ENCODE measurements around the gene MAP6. TPM values are rescaled to one million over a fixed set of nuclear protein-coding genes. Genes with fewer than 3 reads are reported as not detected.

The MAP6 gene
- total and polyA plus RNA-seq, 8 donors: 0.88 to 17.4 (median 2.5) TPM

- FAIRE-seq: no peak
- Histone ChIP-seq H3K4me3 (peak overlapping the region; percentile 55 to 94 (median 90)), H3K4me1 (peaks cover 5 to 9% (median 6%) of the 10 kb centered on the region in 3 donors), H3K36me3 (peaks cover 0 to 19% (median 7%) of the 10 kb centered on the region in 3 donors), H3K9me3 (no peaks in the 10 kb centered on the region), H3K27ac (peak overlapping the region in 2 of 4 donors; percentile 96 to 98), H3K27me3 (no peaks in the 10 kb centered on the region)
- TF ChIP-seq CTCF (IDR thresholded peaks at IDR 0.05): no peak
- intact Hi-C loops (cut with DNase I): no loop called here
- ATAC-seq: no peak
- 36 to 53% methylated on average over 5 of the region's 5 CpGs for WGBS, 2 donors
- no peak for DNase-seq
Observed at GRCh38 chr11:75563501-75563977, 105.3 kb downstream of the MAP6 start.

DNA sequence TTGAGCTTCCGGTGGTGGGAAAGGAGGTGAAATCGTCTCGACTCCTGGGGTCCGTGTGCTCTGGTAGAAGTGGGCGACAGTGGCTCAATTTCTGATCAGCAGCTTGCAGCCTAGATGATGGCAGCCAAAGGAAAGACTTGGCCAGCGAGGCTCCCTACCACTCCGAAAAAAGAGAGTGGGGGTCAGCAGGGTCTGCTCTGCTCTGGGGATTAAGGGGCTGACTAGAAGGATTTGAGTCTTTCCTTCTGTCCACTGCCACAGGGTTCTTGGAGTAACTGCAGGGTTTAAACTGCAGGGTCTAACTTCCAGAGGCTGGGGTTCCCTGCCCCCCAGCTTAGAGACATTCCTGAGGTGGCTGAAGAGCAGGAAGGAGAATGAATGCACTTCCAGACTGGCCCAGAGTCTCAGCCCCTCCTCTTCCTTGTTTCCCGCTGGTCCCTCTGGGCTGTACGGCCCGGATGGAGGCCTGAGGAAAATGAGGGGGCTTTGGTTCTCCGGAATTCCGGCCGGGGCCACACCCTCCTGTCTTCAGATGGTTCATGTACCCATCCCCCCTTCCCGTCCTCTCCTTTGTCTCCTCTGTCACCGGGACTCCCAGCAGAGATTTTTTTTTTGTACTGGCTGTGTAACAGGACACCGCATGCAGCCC is 105.9 kb downstream of the MAP6 start:
- 4 to 6% methylated on average over 16 of the region's 16 CpGs for WGBS, 2 donors
- ATAC-seq (peak in 2 of 4 donors; percentile 3 to 4), DNase-seq (no peak), FAIRE-seq (no peak)
- H3K4me3 ChIP-seq: peak overlapping the region; percentile 55 to 94 (median 90)
- peak overlapping the region; percentile 95 to 98 (median 97) for H3K27ac ChIP-seq
- peaks cover 5 to 9% (median 6%) of the 10 kb centered on the region in 3 donors for H3K4me1 ChIP-seq
- TF ChIP-seq CTCF (IDR thresholded peaks at IDR 0.05): no peak
- H3K36me3 ChIP-seq: peaks cover 0 to 14% (median 2%) of the 10 kb centered on the region in 3 donors
- H3K9me3 ChIP-seq: no peaks in the 10 kb centered on the region
- H3K27me3 ChIP-seq: no peaks in the 10 kb centered on the region
- intact Hi-C loops (cut with DNase I): no loop called here

DNA sequence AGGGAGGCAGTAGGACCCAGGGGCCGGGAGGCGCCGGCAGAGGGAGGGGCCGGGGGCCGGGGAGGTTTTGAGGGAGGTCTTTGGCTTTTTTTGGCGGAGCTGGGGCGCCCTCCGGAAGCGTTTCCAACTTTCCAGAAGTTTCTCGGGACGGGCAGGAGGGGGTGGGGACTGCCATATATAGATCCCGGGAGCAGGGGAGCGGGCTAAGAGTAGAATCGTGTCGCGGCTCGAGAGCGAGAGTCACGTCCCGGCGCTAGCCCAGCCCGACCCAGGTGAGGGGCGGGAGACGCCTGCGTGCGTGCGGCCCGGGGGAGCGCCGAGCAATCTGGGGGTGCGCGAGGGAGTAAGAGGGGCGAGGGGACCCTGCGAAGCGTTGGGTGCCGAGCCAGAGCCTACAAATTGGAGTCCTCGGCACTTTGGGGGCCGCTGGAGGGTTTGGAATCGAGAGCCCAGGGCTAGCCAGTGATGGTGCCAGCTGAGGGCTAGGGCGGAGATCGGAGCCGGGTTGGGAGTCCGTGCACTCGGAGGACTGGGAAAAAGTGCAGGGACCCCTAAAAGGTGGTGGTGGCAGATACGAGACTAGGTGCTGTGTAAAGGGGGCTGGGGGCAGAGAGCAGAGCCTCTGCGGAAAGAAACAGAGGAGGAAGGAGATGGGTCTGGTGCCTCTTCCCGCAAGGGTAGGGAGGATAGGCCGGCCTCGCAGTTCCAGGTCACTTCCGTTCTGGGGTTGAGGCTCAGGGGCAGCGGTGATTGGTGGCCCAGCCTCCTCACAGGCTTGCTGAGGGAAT is 106.6 kb downstream of the MAP6 start, which contains the start of gene SERPINH1:
Gene SERPINH1 (plus strand): TSS at position 206 of the 788 bp plus-strand sequence. CDS start 4,097 bp downstream, outside the sequence.
- FAIRE-seq (no peak), ATAC-seq (peak; percentile 88 to 94 (median 93)), DNase-seq (peak; percentile 83 to 94 (median 83))
- peak within 1 kb of the TSS; percentile 55 to 94 (median 90) for H3K4me3 ChIP-seq
- peak within 1 kb of the TSS; percentile 95 to 98 (median 97) for H3K27ac ChIP-seq
- H3K9me3 ChIP-seq: no peaks in the 10 kb centered on the region
- TF ChIP-seq CTCF (IDR thresholded peaks at IDR 0.05): no peak
- H3K4me1 ChIP-seq: peaks cover 5 to 9% (median 6%) of the 10 kb centered on the region in 3 donors
- H3K36me3 ChIP-seq: peaks cover 0 to 7% (median 2%) of the 10 kb centered on the region in 3 donors
- no peaks in the 10 kb centered on the region for H3K27me3 ChIP-seq
- WGBS, 2 donors: 0 to 1% methylated on average over 50 to 51 of the region's 51 CpGs
- intact Hi-C loops (cut with DNase I): no loop called here

- intact Hi-C loops (cut with DNase I): no loop called here
- H3K9me3 ChIP-seq: no peaks in the 10 kb centered on the region
- peaks cover 5 to 9% (median 6%) of the 10 kb centered on the region in 3 donors for H3K4me1 ChIP-seq
- DNase-seq (no peak), ATAC-seq (no peak), FAIRE-seq (no peak)
- TF ChIP-seq CTCF (IDR thresholded peaks at IDR 0.05): no peak
- 14 to 19% methylated on average over 19 to 21 of the region's 21 CpGs for WGBS, 2 donors
- peak overlapping the region; percentile 95 to 98 (median 97) for H3K27ac ChIP-seq
- no peaks in the 10 kb centered on the region for H3K27me3 ChIP-seq
- peaks cover 0 to under 1% (median under 1%) of the 10 kb centered on the region in 3 donors for H3K36me3 ChIP-seq
- H3K4me3 ChIP-seq: peak overlapping the region; percentile 55 to 94 (median 90)
Observed at GRCh38 chr11:75561426-75562047, 107.3 kb downstream of the MAP6 start.
